Mesendoderm (in vitro differentiated cells): ENCODE measurements around the gene HIGD2A.

Source experiments
- DNase-seq: peaks from one replicate; pipeline ENCODE4 v3.0.0; 2013
- H2AK5ac ChIP-seq: 2 replicates; pipeline ENCODE4 v1.6.1; 2013; ENCODE audit warnings: low read length, inconsistent platforms
- H2BK120ac ChIP-seq: 2 replicates; pipeline ENCODE4 v1.6.1; 2013; ENCODE audit warnings: low read depth, mild to moderate bottlenecking, low read length, moderate library complexity, mixed read lengths
- H2BK15ac ChIP-seq: replicated peaks from 2 replicates; pipeline ENCODE4 v1.6.1; 2013; ENCODE audit warnings: low read depth, mild to moderate bottlenecking, moderate library complexity
- H2BK5ac ChIP-seq: 2 replicates; pipeline ENCODE4 v1.6.1; 2013; ENCODE audit warnings: low read length, inconsistent platforms
- H3K18ac ChIP-seq: 2 replicates; pipeline ENCODE4 v1.6.1; 2013; ENCODE audit warnings: mild to moderate bottlenecking, low read length, mixed read lengths
- H3K23ac ChIP-seq: one replicate; pipeline ENCODE4 v1.6.1; 2013; ENCODE audit warnings: low read length
- H3K27ac ChIP-seq: 2 replicates; pipeline ENCODE4 v1.5.1; 2013; ENCODE audit warnings: low read depth, mild to moderate bottlenecking, inconsistent platforms, low read length, moderate library complexity
- H3K27me3 ChIP-seq: 2 replicates; pipeline ENCODE4 v1.6.1; 2013; ENCODE audit warnings: low read length, control low read depth, mild to moderate bottlenecking, inconsistent platforms; ENCODE audit not compliant: insufficient read depth, poor library complexity
- H3K36me3 ChIP-seq: 2 replicates; pipeline ENCODE4 v1.6.1; 2013; ENCODE audit warnings: low read length, inconsistent platforms; ENCODE audit not compliant: control insufficient read depth, insufficient read depth
- H3K4ac ChIP-seq: one replicate; pipeline ENCODE4 v1.6.1; 2013; ENCODE audit warnings: low read depth, mild to moderate bottlenecking, low read length, moderate library complexity
- H3K4me1 ChIP-seq: 2 replicates; pipeline ENCODE4 v1.6.1; 2013; ENCODE audit warnings: low read depth, low read length, inconsistent platforms; ENCODE audit not compliant: control insufficient read depth
- H3K4me2 ChIP-seq: 2 replicates; pipeline ENCODE4 v1.6.1; 2013; ENCODE audit warnings: low read length
- H3K4me3 ChIP-seq: 2 replicates; pipeline ENCODE4 v1.5.1; 2013; ENCODE audit warnings: mild to moderate bottlenecking, low read length
- H3K56ac ChIP-seq: one replicate; pipeline ENCODE4 v1.6.1; 2013; ENCODE audit warnings: low read length
- H3K79me1 ChIP-seq: 2 replicates; pipeline ENCODE4 v1.6.1; 2013; ENCODE audit warnings: low read length, inconsistent platforms
- H3K79me2 ChIP-seq: 2 replicates; pipeline ENCODE4 v1.6.1; 2013; ENCODE audit warnings: mild to moderate bottlenecking, low read length; ENCODE audit not compliant: control insufficient read depth, insufficient read depth
- H3K9ac ChIP-seq: 2 replicates; pipeline ENCODE4 v1.6.1; 2013; ENCODE audit warnings: low read length, inconsistent platforms
- H4K5ac ChIP-seq: one replicate; pipeline ENCODE4 v1.6.1; 2013; ENCODE audit warnings: low read length
- H4K8ac ChIP-seq: one replicate; pipeline ENCODE4 v1.6.1; 2013; ENCODE audit warnings: low read depth, mild to moderate bottlenecking, control low read depth, low read length, moderate library complexity
- WGBS: extraction: QIAGEN DNeasy Blood & Tissue Kit; methylation state at CpG from one replicate; pipeline ENCODE4 v1.1.7; 2013; ENCODE audit warnings: low lambda C conversion rate, missing lambda C conversion rate; ENCODE audit not compliant: insufficient coverage; ENCODE audit errors: extremely low coverage; 5-methylcytosine and 5-hydroxymethylcytosine counted together

HIGD2A gene

DNA sequence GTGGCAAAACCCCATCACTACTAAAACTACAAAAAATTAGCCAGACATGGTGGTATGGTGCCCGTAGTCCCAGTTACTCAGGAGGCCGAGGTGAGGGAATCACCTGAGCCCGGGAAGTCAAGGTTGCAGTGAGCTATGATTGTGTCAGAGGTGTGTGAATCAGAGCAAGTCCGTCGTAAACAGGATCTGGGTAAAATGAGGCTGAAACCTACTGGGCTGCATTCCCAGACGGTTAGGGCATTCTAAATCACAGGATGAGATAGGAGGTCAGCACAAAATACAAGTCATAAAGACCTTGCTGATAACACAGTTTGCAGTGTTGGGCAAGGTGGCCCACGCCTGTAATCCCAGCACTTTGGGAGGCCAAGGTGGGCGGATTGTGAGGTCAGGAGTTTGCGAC lies 29.7 kb downstream of the HIGD2A start:
- H2AK5ac ChIP-seq: no peak overlapping the region
- H2BK15ac ChIP-seq: no peak overlapping the region
- H3K9ac ChIP-seq: no peak overlapping the region
- no peak overlapping the region for H3K27ac ChIP-seq
- WGBS: no CpG with 5 or more reads among the region's 9 CpGs
- H3K4me3 ChIP-seq: no peak overlapping the region
- H3K18ac ChIP-seq: no peak overlapping the region
- peak; percentile 77 for DNase-seq
- no peak overlapping the region for H2BK120ac ChIP-seq
- H3K79me2 ChIP-seq: no peaks in the 10 kb centered on the region
- no peak overlapping the region for H4K5ac ChIP-seq
- H3K36me3 ChIP-seq: no peaks in the 10 kb centered on the region
- H3K79me1 ChIP-seq: no peaks in the 10 kb centered on the region
- H3K4me1 ChIP-seq: no peaks in the 10 kb centered on the region
- no peak overlapping the region for H3K56ac ChIP-seq
- no peak overlapping the region for H3K4ac ChIP-seq
- H3K23ac ChIP-seq: no peak overlapping the region
- H2BK5ac ChIP-seq: no peak overlapping the region
- H4K8ac ChIP-seq: no peak overlapping the region
- no peaks in the 10 kb centered on the region for H3K27me3 ChIP-seq
- no peak overlapping the region for H3K4me2 ChIP-seq

DNA sequence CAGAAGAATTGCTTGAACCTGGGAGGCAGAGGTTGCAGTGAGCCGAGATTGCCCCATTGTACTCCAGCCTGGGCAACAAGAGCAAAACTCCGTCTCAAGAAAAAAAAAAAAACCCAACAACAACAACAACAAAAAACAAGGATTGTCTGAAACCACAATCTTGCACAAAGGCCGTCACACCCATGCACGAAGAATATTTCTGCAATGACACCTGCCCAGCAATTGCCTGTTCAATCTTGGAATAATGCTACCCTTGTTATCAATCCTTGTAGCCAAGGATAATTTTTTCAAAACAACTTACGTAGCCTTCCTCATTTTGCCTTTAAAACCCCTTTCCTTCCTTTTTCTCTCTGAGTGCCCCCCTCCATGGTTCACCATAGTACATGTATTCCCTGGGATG lies 31.5 kb downstream of the HIGD2A start:
- Histone ChIP-seq H3K79me1 (no peaks in the 10 kb centered on the region), H2BK120ac (no peak overlapping the region), H3K4ac (no peak overlapping the region), H3K79me2 (no peaks in the 10 kb centered on the region), H3K23ac (no peak overlapping the region), H3K36me3 (no peaks in the 10 kb centered on the region), H4K8ac (no peak overlapping the region), H3K27ac (no peak overlapping the region), H3K18ac (no peak overlapping the region), H2BK5ac (no peak overlapping the region), H3K27me3 (no peaks in the 10 kb centered on the region), H3K56ac (no peak overlapping the region), H4K5ac (no peak overlapping the region), H3K4me3 (no peak overlapping the region), H2BK15ac (no peak overlapping the region), H3K4me2 (no peak overlapping the region), H3K4me1 (no peaks in the 10 kb centered on the region), H2AK5ac (no peak overlapping the region), H3K9ac (no peak overlapping the region)
- no CpG with 5 or more reads among the region's 5 CpGs for whole genome bisulfite sequencing
- DNase-seq: no peak

DNA sequence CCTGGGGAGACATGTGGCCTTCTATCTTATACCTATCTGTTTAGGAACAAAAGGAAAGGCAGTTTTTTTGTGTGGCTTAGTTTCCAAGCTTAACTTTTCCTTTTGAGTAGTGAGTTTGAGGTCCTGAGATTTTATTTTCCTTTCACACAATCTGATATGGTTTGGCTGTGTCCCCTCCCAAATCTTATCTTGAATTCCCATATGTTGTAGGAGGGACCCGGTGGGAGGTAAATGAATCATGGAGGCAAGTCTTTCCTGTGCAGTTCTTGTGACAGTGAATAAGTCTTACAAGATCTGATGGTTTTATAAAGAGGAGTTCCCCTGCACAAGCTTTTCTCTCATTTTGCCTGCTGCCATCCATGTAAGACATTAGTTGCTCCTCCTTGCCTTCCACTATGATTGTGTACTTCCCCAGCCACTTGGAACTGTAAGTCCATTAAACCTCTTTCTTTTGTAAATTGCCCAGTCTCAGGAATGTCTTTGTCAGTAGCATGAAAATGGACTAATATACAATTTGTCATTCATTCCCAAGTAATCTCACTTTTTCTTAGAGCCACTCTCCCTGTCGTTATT lies 32.5 kb downstream of the HIGD2A start:
- no peak overlapping the region for H4K8ac ChIP-seq
- DNase-seq: peak; percentile 59
- WGBS: no CpG with 5 or more reads among the region's 2 CpGs

DNA sequence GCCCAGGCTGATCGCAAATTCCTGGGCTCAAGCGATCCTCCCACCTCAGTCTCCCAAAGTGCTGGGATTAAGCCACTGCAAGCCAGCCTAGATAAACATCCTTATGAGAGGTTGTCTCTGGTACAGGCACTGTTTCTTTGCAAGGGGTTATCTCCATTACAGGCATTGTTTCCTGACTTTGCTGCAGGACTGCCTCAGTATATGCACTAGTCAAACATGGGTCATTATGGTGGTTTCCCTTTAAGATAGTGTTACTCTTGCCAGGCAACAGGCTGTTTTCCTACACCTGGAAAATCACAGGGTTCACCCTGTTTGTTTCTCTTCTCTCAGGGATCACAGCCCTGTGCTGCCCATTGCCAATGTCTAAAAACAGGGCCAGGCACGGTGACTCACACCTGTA lies 35.6 kb downstream of the HIGD2A start:
- H2AK5ac ChIP-seq: no peak overlapping the region
- no peak overlapping the region for H3K4ac ChIP-seq
- no peak overlapping the region for H3K27ac ChIP-seq
- no peak for DNase-seq
- H2BK120ac ChIP-seq: no peak overlapping the region
- no peaks in the 10 kb centered on the region for H3K27me3 ChIP-seq
- H4K5ac ChIP-seq: no peak overlapping the region
- no peak overlapping the region for H4K8ac ChIP-seq
- no peak overlapping the region for H3K18ac ChIP-seq
- no peak overlapping the region for H3K56ac ChIP-seq
- no peaks in the 10 kb centered on the region for H3K79me2 ChIP-seq
- H3K4me3 ChIP-seq: no peak overlapping the region
- no peak overlapping the region for H3K23ac ChIP-seq
- H2BK15ac ChIP-seq: no peak overlapping the region
- no peaks in the 10 kb centered on the region for H3K36me3 ChIP-seq
- no CpG with 5 or more reads among the region's 3 CpGs for WGBS
- no peaks in the 10 kb centered on the region for H3K79me1 ChIP-seq
- no peaks in the 10 kb centered on the region for H3K4me1 ChIP-seq
- H2BK5ac ChIP-seq: no peak overlapping the region
- H3K4me2 ChIP-seq: no peak overlapping the region
- H3K9ac ChIP-seq: no peak overlapping the region

More for the DNA sequence above, 32.5 kb downstream of the HIGD2A start:
- Histone ChIP-seq H3K4ac (no peak overlapping the region), H3K4me3 (no peak overlapping the region), H3K56ac (no peak overlapping the region), H3K79me1 (no peaks in the 10 kb centered on the region), H4K5ac (no peak overlapping the region), H3K4me1 (no peaks in the 10 kb centered on the region), H2AK5ac (no peak overlapping the region), H3K79me2 (no peaks in the 10 kb centered on the region), H3K27me3 (no peaks in the 10 kb centered on the region), H3K4me2 (no peak overlapping the region), H3K18ac (no peak overlapping the region), H2BK5ac (no peak overlapping the region), H2BK120ac (no peak overlapping the region), H3K23ac (no peak overlapping the region), H2BK15ac (no peak overlapping the region), H3K36me3 (no peaks in the 10 kb centered on the region), H3K9ac (no peak overlapping the region), H3K27ac (peak overlapping the region; percentile 60)

- Histone ChIP-seq H2BK5ac (no peak overlapping the region), H3K36me3 (no peaks in the 10 kb centered on the region), H3K23ac (no peak overlapping the region), H2BK15ac (no peak overlapping the region), H3K79me2 (no peaks in the 10 kb centered on the region), H2BK120ac (no peak overlapping the region), H3K4me2 (no peak overlapping the region), H3K18ac (no peak overlapping the region), H2AK5ac (no peak overlapping the region), H3K27me3 (no peaks in the 10 kb centered on the region), H3K56ac (no peak overlapping the region), H3K27ac (no peak overlapping the region), H4K8ac (no peak overlapping the region), H3K79me1 (no peaks in the 10 kb centered on the region), H3K4me1 (no peaks in the 10 kb centered on the region), H4K5ac (no peak overlapping the region), H3K4me3 (no peak overlapping the region), H3K4ac (no peak overlapping the region), H3K9ac (no peak overlapping the region)
- WGBS: no CpG with 5 or more reads among the region's 1 CpG
- DNase-seq: no peak
Observed at GRCh38 chr5:176425138-176425537, 36.6 kb downstream of the HIGD2A start.

DNA sequence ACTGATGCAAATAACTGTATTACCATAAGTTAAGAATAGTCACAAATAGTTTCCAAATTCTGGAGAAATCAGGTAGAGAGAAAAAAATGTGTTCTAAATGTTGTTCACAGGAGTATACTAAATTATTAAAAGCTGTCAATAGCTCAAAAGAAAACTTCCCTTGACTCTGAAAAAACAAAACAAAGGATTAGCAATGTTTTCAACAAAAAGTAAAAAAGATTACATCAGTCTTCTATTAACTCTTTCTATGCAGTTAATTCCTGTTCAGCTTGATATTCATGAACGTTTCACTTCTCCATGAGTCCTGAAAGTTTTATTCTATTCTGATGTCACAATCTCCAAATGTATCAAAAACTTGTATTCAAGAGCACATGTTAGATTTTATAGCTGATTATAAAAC lies 37.2 kb downstream of the HIGD2A start:
- Histone ChIP-seq H2BK120ac (no peak overlapping the region), H3K36me3 (no peaks in the 10 kb centered on the region), H3K27me3 (no peaks in the 10 kb centered on the region), H4K5ac (no peak overlapping the region), H3K79me1 (no peaks in the 10 kb centered on the region), H2BK15ac (no peak overlapping the region), H3K79me2 (no peaks in the 10 kb centered on the region), H3K4me3 (no peak overlapping the region), H3K18ac (no peak overlapping the region), H2AK5ac (no peak overlapping the region), H3K4me1 (no peaks in the 10 kb centered on the region), H4K8ac (no peak overlapping the region), H3K4ac (no peak overlapping the region), H2BK5ac (no peak overlapping the region), H3K4me2 (no peak overlapping the region), H3K23ac (no peak overlapping the region), H3K27ac (no peak overlapping the region), H3K9ac (no peak overlapping the region), H3K56ac (no peak overlapping the region)
- WGBS: no CpG with 5 or more reads among the region's 1 CpG
- no peak for DNase-seq
